Stimulated activated naive B cell treated with anti-CD40 and anti-IgM and Interleukin-4, amounts not matched to agents 10 μg/mL and 1 μg/mL and 100 μg/mL, for 72 hours (primary cell): ENCODE measurements around the gene DPYD.

Experiments
- ATAC-seq, 2 donors: fragments of 150-1000 bp; cut with Tn5 transposase; replicated peaks; 2 replicates each; pipeline ENCODE4 v1.10.0; 2021; ENCODE audit warnings: moderate library complexity in 1 of 2
- DNase-seq: peaks from one replicate; pipeline ENCODE4 v3.0.0; 2021
- H3K27ac Mint-ChIP-seq: one replicate; pipeline ENCODE4 v1.8.0; 2022; ENCODE audit warnings: mild to moderate bottlenecking, mixed read lengths
- H3K27me3 Mint-ChIP-seq, 2 donors: one replicate each; pipeline ENCODE4 v1.8.0; 2022; ENCODE audit warnings: mixed read lengths in 2 of 2
- H3K36me3 Mint-ChIP-seq, 2 donors: one replicate each; pipeline ENCODE4 v1.8.0; 2022; ENCODE audit warnings: mixed read lengths in 2 of 2, mild to moderate bottlenecking in 1 of 2
- H3K4me1 Mint-ChIP-seq, 2 donors: one replicate each; pipeline ENCODE4 v1.8.0; 2022; ENCODE audit warnings: mixed read lengths in 2 of 2, mild to moderate bottlenecking in 1 of 2
- H3K4me3 Mint-ChIP-seq, 2 donors: one replicate each; pipeline ENCODE4 v1.8.0; 2022; ENCODE audit warnings: mild to moderate bottlenecking in 2 of 2, mixed read lengths in 2 of 2, moderate library complexity in 1 of 2
- H3K9me3 Mint-ChIP-seq, 2 donors: one replicate each; pipeline ENCODE4 v1.8.0; 2022; ENCODE audit warnings: mixed read lengths in 2 of 2, mild to moderate bottlenecking in 1 of 2

Gene DPYD

GRCh38 chr1:97603218-97603617 lies 317.6 kb downstream of the DPYD start:
- H3K9me3 Mint-ChIP-seq: no peaks in the 10 kb centered on the region
- DNase-seq (no peak), ATAC-seq (no peak)
- no peaks in the 10 kb centered on the region for H3K27me3 Mint-ChIP-seq
- no peak overlapping the region for H3K27ac Mint-ChIP-seq
- H3K4me3 Mint-ChIP-seq: no peak overlapping the region
- no peaks in the 10 kb centered on the region for H3K36me3 Mint-ChIP-seq
- H3K4me1 Mint-ChIP-seq: no peaks in the 10 kb centered on the region

- DNase-seq (no peak), ATAC-seq (no peak)
- Mint-ChIP-seq H3K36me3 (no peaks in the 10 kb centered on the region), H3K9me3 (no peaks in the 10 kb centered on the region), H3K4me3 (no peak overlapping the region), H3K4me1 (no peaks in the 10 kb centered on the region), H3K27me3 (no peaks in the 10 kb centered on the region), H3K27ac (no peak overlapping the region)
Observed at GRCh38 chr1:97599447-97599846, 321.4 kb downstream of the DPYD start.

DNA sequence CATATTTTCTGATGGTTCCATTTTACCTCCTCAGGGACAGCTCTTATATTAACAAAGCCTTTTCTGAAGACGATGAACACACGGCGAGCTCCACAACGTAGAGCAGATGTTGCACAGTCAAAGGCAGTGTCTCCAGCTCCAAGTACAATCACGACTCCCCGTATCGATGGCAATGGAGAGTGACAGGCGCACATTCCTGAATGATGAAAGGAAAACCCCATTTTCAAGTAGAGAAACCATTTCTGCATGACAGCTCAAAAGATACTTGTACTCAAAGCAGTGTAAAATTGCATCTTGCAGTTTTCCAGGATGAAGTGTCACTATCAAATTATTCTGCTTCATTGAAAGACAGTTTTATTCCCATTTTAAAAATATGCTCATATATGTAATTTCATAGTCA lies 327.6 kb downstream of the DPYD start:
- Mint-ChIP-seq H3K36me3 (peaks cover 20 to 25% of the 10 kb centered on the region in 2 donors), H3K27ac (no peak overlapping the region), H3K4me1 (peaks cover 0 to 4% of the 10 kb centered on the region in 2 donors), H3K9me3 (peaks cover 0 to 7% of the 10 kb centered on the region in 2 donors), H3K27me3 (no peaks in the 10 kb centered on the region), H3K4me3 (no peak overlapping the region)
- ATAC-seq: no peak
- no peak for DNase-seq

DNA sequence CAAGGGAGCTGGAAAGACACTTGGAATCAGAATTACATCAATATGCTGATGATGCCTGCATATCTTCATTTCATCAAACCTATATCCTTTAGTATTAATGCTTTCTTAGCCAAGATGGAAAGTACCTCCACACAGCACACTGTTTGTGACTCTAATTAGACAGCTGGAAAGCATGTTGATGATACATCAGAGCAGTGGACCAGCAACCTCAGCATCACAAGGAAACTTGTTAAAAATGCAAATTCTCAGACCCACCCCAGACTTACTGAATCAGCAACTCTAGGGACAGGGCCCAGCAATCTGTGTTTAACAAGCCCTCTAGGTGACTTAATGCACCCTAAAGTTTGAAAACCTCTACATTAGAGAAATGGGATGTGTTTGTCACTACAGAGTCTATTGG lies 332.1 kb downstream of the DPYD start:
- no peak for ATAC-seq
- peaks cover 0 to 10% of the 10 kb centered on the region in 2 donors for H3K9me3 Mint-ChIP-seq
- peaks cover 0 to 4% of the 10 kb centered on the region in 2 donors for H3K4me1 Mint-ChIP-seq
- H3K27ac Mint-ChIP-seq: no peak overlapping the region
- DNase-seq: no peak
- peaks cover 28 to 33% of the 10 kb centered on the region in 2 donors for H3K36me3 Mint-ChIP-seq
- H3K27me3 Mint-ChIP-seq: no peaks in the 10 kb centered on the region
- no peak overlapping the region for H3K4me3 Mint-ChIP-seq

GRCh38 chr1:97581614-97582051 lies 339.2 kb downstream of the DPYD start:
- no peak overlapping the region for H3K4me3 Mint-ChIP-seq
- no peaks in the 10 kb centered on the region for H3K27me3 Mint-ChIP-seq
- ATAC-seq (no peak), DNase-seq (no peak)
- H3K36me3 Mint-ChIP-seq: peaks cover 8 to 10% of the 10 kb centered on the region in 2 donors
- no peak overlapping the region for H3K27ac Mint-ChIP-seq
- H3K9me3 Mint-ChIP-seq: peaks cover 0 to 3% of the 10 kb centered on the region in 2 donors
- peaks cover 0 to 2% of the 10 kb centered on the region in 2 donors for H3K4me1 Mint-ChIP-seq

DNA sequence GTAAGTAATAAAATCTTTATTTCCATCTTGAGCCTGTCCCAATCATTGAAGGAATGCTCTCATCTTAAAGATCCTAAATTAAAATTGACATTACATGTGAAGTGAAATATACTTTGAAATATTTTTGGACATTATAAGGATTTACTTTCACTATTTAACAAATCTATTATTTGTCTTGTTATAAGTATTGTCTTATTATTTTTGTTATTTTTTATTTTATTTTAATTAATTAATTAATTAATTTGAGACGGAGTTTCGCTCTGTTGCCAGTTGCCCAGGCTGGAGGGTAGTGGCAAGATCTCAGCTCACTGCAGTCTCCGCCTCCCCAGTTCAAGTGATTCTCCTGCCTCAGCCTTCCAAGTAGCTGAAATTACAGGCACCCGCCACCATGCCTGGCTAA lies 343.2 kb downstream of the DPYD start:
- no peaks in the 10 kb centered on the region for H3K9me3 Mint-ChIP-seq
- H3K4me1 Mint-ChIP-seq: peaks cover 0 to 2% of the 10 kb centered on the region in 2 donors
- H3K27ac Mint-ChIP-seq: no peak overlapping the region
- no peaks in the 10 kb centered on the region for H3K27me3 Mint-ChIP-seq
- H3K4me3 Mint-ChIP-seq: no peak overlapping the region
- ATAC-seq (no peak), DNase-seq (no peak)
- peaks cover 2 to 3% of the 10 kb centered on the region in 2 donors for H3K36me3 Mint-ChIP-seq

- no peak for DNase-seq
- no peak for ATAC-seq
- Mint-ChIP-seq H3K4me1 (peaks cover 0 to 2% of the 10 kb centered on the region in 2 donors), H3K4me3 (no peak overlapping the region), H3K27ac (no peak overlapping the region), H3K36me3 (peaks cover 3 to 7% of the 10 kb centered on the region in 2 donors), H3K27me3 (no peaks in the 10 kb centered on the region), H3K9me3 (no peaks in the 10 kb centered on the region)
Observed at GRCh38 chr1:97573553-97573952, 347.3 kb downstream of the DPYD start.

GRCh38 chr1:97572561-97572960 lies 348.3 kb downstream of the DPYD start:
- Mint-ChIP-seq H3K4me1 (peaks cover 0 to 2% of the 10 kb centered on the region in 2 donors), H3K9me3 (no peaks in the 10 kb centered on the region), H3K27me3 (no peaks in the 10 kb centered on the region), H3K4me3 (no peak overlapping the region), H3K27ac (no peak overlapping the region), H3K36me3 (peaks cover 3 to 7% of the 10 kb centered on the region in 2 donors)
- no peak for DNase-seq
- no peak for ATAC-seq

- Mint-ChIP-seq H3K4me1 (no peaks in the 10 kb centered on the region), H3K27me3 (no peaks in the 10 kb centered on the region), H3K4me3 (no peak overlapping the region), H3K36me3 (peaks cover 0 to 7% of the 10 kb centered on the region in 2 donors), H3K27ac (no peak overlapping the region), H3K9me3 (no peaks in the 10 kb centered on the region)
- DNase-seq (no peak), ATAC-seq (no peak)
Observed at GRCh38 chr1:97571760-97572159, 349.1 kb downstream of the DPYD start.

DNA sequence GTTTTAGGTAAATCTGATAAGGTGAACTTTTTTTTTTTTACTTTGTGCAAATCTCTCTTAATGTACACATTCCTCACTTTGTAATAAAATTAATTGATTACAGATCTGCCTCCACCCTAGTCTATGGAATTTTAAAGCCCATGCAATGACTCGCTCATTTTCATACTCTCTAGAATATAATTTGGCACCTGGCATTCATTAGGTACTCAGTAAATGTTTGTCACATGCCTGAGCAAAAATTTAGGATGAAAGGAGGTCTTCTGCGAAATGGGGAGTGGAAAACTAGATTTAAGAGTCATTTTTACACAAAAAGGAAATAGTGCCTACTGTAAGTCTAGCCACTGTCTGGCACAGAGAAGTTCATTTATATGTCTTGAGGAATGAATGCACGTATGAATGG lies 350.1 kb downstream of the DPYD start:
- Mint-ChIP-seq H3K36me3 (peaks cover 0 to 7% of the 10 kb centered on the region in 2 donors), H3K27me3 (no peaks in the 10 kb centered on the region), H3K4me1 (no peaks in the 10 kb centered on the region), H3K4me3 (no peak overlapping the region), H3K9me3 (no peaks in the 10 kb centered on the region), H3K27ac (no peak overlapping the region)
- ATAC-seq (no peak), DNase-seq (no peak)

DNA sequence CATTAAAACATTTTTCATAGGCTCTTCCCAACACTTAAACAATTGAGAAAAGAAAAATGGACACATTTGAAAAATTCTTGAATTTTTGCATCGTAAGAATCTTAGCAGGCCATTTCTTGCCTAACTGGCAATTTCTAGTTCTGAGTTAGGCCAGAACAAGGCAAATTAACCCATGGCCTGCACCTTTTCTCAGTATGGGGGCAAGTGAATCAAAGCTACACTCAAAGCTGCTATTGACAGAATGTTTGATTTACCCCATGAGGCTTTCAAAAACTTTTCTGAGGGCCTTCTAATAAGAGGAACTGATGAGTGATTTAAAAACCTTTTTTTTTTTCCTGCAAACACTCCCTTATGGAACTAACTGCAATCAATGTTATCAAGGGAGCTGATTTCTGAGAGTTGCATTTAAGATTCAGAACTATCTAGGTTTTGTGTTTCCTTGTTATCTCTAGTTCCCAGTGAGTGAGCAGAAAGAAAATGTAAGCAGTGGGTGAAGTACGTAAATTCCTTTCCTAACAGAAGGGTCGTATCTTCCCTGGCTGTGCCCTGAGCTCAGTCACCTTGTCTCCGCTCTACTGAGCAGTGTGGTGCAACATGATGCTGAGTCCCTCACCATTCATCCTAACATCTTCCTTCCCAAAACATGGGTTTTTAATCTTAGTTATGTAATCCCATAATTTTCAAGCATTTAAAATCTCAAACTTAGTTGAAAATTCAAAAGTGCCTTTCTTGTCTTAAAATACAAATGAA lies 353.7 kb downstream of the DPYD start:
- H3K27me3 Mint-ChIP-seq: no peaks in the 10 kb centered on the region

DNA sequence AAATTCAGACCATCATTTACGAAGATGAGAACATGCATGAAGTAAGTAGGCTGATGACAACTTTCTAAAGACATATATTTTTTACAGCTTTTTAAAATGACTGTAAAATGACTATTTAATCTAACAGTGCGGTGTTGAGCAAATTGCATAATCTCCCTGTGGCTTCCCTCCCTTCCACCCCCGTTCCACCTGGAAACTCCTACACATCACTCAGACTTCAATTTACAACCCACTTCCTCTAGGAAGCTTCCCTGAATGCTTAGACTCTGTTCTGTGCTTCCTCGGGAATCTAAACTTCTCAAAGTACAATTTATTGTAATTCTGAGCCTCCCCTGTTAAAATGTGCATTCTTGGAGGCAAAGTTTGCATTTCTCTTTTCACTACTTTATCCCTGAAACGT lies 354.9 kb downstream of the DPYD start:
- Mint-ChIP-seq H3K4me1 (no peaks in the 10 kb centered on the region), H3K27ac (no peak overlapping the region), H3K9me3 (no peaks in the 10 kb centered on the region), H3K27me3 (no peaks in the 10 kb centered on the region), H3K36me3 (peaks cover 0 to 6% of the 10 kb centered on the region in 2 donors), H3K4me3 (no peak overlapping the region)
- no peak for DNase-seq
- ATAC-seq: no peak

More for the DNA sequence above, 353.7 kb downstream of the DPYD start:
- H3K36me3 Mint-ChIP-seq: peaks cover 0 to 7% of the 10 kb centered on the region in 2 donors
- DNase-seq: no peak
- H3K27ac Mint-ChIP-seq: no peak overlapping the region
- H3K4me1 Mint-ChIP-seq: no peaks in the 10 kb centered on the region
- H3K9me3 Mint-ChIP-seq: no peaks in the 10 kb centered on the region
- H3K4me3 Mint-ChIP-seq: no peak overlapping the region
- no peak for ATAC-seq

DNA sequence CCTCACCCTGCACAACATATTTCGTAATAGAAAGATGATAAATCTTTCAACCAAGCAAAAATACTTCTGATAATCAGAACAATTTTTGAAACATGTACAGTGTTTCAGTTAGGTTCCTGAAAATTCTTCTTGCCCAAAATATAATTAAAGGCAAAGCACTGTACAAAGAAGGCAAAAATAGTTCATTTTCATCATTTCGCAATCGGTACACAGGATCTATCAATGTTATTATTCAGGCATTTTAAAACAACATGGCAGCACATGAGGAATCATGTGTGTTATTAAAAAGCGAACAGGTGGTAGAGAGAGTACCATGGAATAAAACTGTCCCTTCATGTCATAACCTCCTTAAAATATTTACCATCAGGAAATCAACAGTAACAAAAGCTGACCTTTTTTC lies 356.9 kb downstream of the DPYD start:
- Mint-ChIP-seq H3K27ac (no peak overlapping the region), H3K9me3 (no peaks in the 10 kb centered on the region), H3K4me1 (no peaks in the 10 kb centered on the region), H3K27me3 (no peaks in the 10 kb centered on the region), H3K36me3 (peaks cover 3% of the 10 kb centered on the region in 2 donors), H3K4me3 (no peak overlapping the region)
- no peak for ATAC-seq
- DNase-seq: no peak

DNA sequence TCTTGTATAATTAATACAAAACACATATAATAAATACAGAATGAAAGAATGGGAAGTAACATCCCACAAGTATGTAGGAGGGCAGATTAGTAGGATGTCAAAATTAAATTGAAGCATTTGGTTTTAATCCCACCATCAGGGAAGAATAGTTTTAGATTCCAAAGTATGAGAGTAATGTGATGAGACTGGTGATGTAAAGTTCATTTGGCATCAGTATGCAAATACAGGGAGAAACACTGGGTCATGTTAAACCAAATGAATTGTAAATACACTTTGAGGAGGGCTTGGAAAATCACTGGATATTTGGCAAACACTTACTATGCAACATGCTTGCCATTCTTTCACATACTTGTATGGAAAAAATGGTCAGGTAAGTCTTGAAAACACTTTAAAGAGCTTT lies 358.8 kb downstream of the DPYD start:
- Mint-ChIP-seq H3K27ac (no peak overlapping the region), H3K27me3 (no peaks in the 10 kb centered on the region), H3K36me3 (peaks cover 7% of the 10 kb centered on the region in 2 donors)

DNA sequence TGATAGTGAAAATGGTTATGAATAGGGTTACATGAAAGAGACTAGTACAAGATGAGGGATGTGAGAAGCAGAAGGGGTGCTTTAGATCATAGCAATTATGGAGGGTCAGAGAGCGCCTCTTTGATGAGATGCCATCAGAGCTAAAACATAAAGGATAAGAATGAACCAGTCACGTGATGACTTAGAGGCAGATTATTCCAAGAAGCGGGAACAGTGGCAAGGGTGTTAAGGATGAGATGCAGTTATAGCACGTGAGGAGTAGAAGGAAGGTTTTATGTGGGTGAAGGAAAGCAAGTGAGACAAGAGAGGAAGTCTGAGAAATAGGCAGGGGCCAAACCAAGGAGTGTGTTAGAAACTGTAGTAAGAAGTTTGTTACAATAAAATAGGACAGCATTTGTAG lies 360.1 kb downstream of the DPYD start:
- H3K9me3 Mint-ChIP-seq: no peaks in the 10 kb centered on the region
- H3K4me1 Mint-ChIP-seq: no peaks in the 10 kb centered on the region
- H3K27ac Mint-ChIP-seq: no peak overlapping the region
- no peak for DNase-seq
- H3K27me3 Mint-ChIP-seq: no peaks in the 10 kb centered on the region
- peaks cover 7% of the 10 kb centered on the region in 2 donors for H3K36me3 Mint-ChIP-seq
- no peak overlapping the region for H3K4me3 Mint-ChIP-seq
- no peak for ATAC-seq

More for the DNA sequence above, 358.8 kb downstream of the DPYD start:
- Mint-ChIP-seq H3K4me1 (no peaks in the 10 kb centered on the region), H3K4me3 (no peak overlapping the region), H3K9me3 (no peaks in the 10 kb centered on the region)
- DNase-seq: no peak
- ATAC-seq: no peak
